ENCODE data around the gene CPT1C. TPM values are rescaled to one million over a fixed set of nuclear protein-coding genes. Genes with fewer than 3 reads are reported as not detected.

Gene CPT1C
- total RNA-seq, 2 experiments from 2014 or later = 0.47 to 0.59 TPM

GRCh38 chr19:49730166-49730565 is 39.2 kb downstream of the CPT1C start:
- no peak overlapping the region for H3K4me3 Mint-ChIP-seq
- Histone ChIP-seq H3K9me3 (ENCODE audit: control insufficient read depth in 1 of 2, insufficient read depth in 1 of 2, low read length in 2 of 2) (no peaks in the 10 kb centered on the region), H3K27me3 (ENCODE audit: control insufficient read depth in 1 of 2, insufficient read depth in 2 of 2, low read length in 2 of 2) (no peaks in the 10 kb centered on the region), H3K36me3 (ENCODE audit: insufficient read depth, low read length) (no peaks in the 10 kb centered on the region), H3K27ac (ENCODE audit: low read depth in 1 of 2, low read length in 2 of 2) (no peak overlapping the region), H3K4me3 (ENCODE audit: low read length) (no peak overlapping the region), H3K4me1 (ENCODE audit: insufficient read depth, low read length) (no peaks in the 10 kb centered on the region)
- TF ChIP-seq, protein P1, sequence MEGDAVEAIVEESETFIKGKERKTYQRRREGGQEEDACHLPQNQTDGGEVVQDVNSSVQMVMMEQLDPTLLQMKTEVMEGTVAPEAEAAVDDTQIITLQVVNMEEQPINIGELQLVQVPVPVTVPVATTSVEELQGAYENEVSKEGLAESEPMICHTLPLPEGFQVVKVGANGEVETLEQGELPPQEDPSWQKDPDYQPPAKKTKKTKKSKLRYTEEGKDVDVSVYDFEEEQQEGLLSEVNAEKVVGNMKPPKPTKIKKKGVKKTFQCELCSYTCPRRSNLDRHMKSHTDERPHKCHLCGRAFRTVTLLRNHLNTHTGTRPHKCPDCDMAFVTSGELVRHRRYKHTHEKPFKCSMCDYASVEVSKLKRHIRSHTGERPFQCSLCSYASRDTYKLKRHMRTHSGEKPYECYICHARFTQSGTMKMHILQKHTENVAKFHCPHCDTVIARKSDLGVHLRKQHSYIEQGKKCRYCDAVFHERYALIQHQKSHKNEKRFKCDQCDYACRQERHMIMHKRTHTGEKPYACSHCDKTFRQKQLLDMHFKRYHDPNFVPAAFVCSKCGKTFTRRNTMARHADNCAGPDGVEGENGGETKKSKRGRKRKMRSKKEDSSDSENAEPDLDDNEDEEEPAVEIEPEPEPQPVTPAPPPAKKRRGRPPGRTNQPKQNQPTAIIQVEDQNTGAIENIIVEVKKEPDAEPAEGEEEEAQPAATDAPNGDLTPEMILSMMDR (IDR thresholded peaks at IDR 0.05) = no peak
- no peak overlapping the region for H3K27ac Mint-ChIP-seq
- no peaks in the 10 kb centered on the region for H3K27me3 Mint-ChIP-seq
- no peaks in the 10 kb centered on the region for H3K9me3 Mint-ChIP-seq
- no peak for ATAC-seq (ENCODE audit: poor library complexity)
- ChIA-PET CTCF (no interaction called here), POLR2A (no interaction called here)
- DNase-seq = no peak
- H3K36me3 Mint-ChIP-seq (ENCODE audit: low read depth) = peaks cover 5% of the 10 kb centered on the region
- intact Hi-C loops (cut with DNase I, micrococcal nuclease) = no loop called here
- no peaks in the 10 kb centered on the region for H3K4me1 Mint-ChIP-seq (ENCODE audit: low read depth)

DNA sequence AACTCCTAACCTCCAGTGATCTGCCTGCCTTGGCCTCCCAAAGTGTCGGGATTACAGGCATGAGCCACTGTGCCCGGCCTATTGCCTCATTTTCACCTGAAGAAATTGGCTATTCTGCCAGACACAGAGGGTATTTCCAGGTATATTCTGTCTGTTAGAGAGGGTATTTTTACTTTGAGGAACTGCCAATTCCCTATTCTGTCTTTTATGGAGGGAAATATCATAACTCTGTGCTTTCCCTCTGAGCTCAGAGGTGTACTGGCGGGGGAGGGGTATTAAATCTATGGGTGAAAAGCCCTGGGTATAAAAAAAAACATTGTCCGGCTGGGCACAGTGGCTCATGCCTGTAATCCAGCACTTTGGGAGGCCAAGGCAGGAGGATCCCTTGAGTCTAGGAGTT is 47.4 kb downstream of the CPT1C start:
- Mint-ChIP-seq H3K4me3 (no peak overlapping the region), H3K4me1 (ENCODE audit: low read depth) (no peaks in the 10 kb centered on the region), H3K27ac (no peak overlapping the region), H3K9me3 (no peaks in the 10 kb centered on the region), H3K27me3 (no peaks in the 10 kb centered on the region), H3K36me3 (ENCODE audit: low read depth) (no peaks in the 10 kb centered on the region)
- TF ChIP-seq, protein P1 (IDR thresholded peaks at IDR 0.05) = no peak
- H3K27ac ChIP-seq (ENCODE audit: low read depth in 1 of 2, low read length in 2 of 2) = no peak overlapping the region
- intact Hi-C loops (cut with DNase I, micrococcal nuclease) = no loop called here
- ChIA-PET CTCF (no interaction called here), POLR2A (no interaction called here)
- DNase-seq (no peak), ATAC-seq (ENCODE audit: poor library complexity) (no peak)
- no peaks in the 10 kb centered on the region for H3K27me3 ChIP-seq (ENCODE audit: control insufficient read depth in 1 of 2, insufficient read depth in 2 of 2, low read length in 2 of 2)
- H3K4me3 ChIP-seq (ENCODE audit: low read length) = no peak overlapping the region
- no peaks in the 10 kb centered on the region for H3K9me3 ChIP-seq (ENCODE audit: control insufficient read depth in 1 of 2, insufficient read depth in 1 of 2, low read length in 2 of 2)
- H3K36me3 ChIP-seq (ENCODE audit: insufficient read depth, low read length) = no peaks in the 10 kb centered on the region
- H3K4me1 ChIP-seq (ENCODE audit: insufficient read depth, low read length) = peaks cover 2% of the 10 kb centered on the region

DNA sequence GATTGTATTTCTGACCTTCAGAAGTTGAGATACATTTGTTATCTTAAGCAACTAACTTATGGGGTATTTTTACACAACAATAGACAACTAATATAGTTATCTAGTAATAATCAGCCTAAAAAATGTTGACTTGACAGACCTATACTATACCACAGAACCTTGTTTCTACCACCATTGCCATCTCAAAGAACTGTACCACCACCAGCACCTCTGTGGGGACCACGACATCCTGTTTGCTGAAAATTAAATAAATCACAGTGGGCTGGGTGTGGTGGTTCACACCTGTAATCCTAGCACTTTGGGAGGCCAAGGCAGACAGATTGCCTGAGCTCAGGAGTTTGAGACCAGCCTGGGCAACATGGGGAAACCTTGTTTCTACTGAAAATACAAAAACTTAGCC is 48.2 kb downstream of the CPT1C start:
- H3K4me3 ChIP-seq (ENCODE audit: low read length) = no peak overlapping the region
- no peak overlapping the region for H3K4me3 Mint-ChIP-seq
- no peaks in the 10 kb centered on the region for H3K27me3 Mint-ChIP-seq
- no peak overlapping the region for H3K27ac ChIP-seq (ENCODE audit: low read depth in 1 of 2, low read length in 2 of 2)
- H3K36me3 ChIP-seq (ENCODE audit: insufficient read depth, low read length) = no peaks in the 10 kb centered on the region
- no peaks in the 10 kb centered on the region for H3K9me3 Mint-ChIP-seq
- H3K36me3 Mint-ChIP-seq (ENCODE audit: low read depth) = no peaks in the 10 kb centered on the region
- H3K27ac Mint-ChIP-seq = no peak overlapping the region
- POLR2A ChIA-PET = no interaction called here
- ATAC-seq (ENCODE audit: poor library complexity) (no peak), DNase-seq (no peak)
- peaks cover 2% of the 10 kb centered on the region for H3K4me1 ChIP-seq (ENCODE audit: insufficient read depth, low read length)
- intact Hi-C loops (cut with DNase I, micrococcal nuclease) = no loop called here
- H3K4me1 Mint-ChIP-seq (ENCODE audit: low read depth) = no peaks in the 10 kb centered on the region
- CTCF ChIA-PET = no interaction called here
- H3K9me3 ChIP-seq (ENCODE audit: control insufficient read depth in 1 of 2, insufficient read depth in 1 of 2, low read length in 2 of 2) = no peaks in the 10 kb centered on the region
- H3K27me3 ChIP-seq (ENCODE audit: control insufficient read depth in 1 of 2, insufficient read depth in 2 of 2, low read length in 2 of 2) = no peaks in the 10 kb centered on the region
- TF ChIP-seq, protein P1 (IDR thresholded peaks at IDR 0.05) = no peak

Data from CD4-positive, alpha-beta T cell (primary cell).